Stimulated activated naive CD4-positive, alpha-beta T cell treated with Interleukin-2 at 50 U/mL for 16 hours (primary cell): ENCODE data around the gene DLG2.

Experiments used
- DNase-seq: peaks from one replicate; lab custom pipeline; 2025; lab: John Stamatoyannopoulos, UW

DLG2 gene

GRCh38 chr11:84012171-84012826, 1614.8 kb downstream of the DLG2 start:
- DNase-seq: no peak

GRCh38 chr11:84003181-84003580, 1624.0 kb downstream of the DLG2 start:
- no peak for DNase-seq

- no peak for DNase-seq
Measured at GRCh38 chr11:83998921-83999320, 1628.2 kb downstream of the DLG2 start.

GRCh38 chr11:83990160-83990733, 1636.9 kb downstream of the DLG2 start:
- no peak for DNase-seq

- no peak for DNase-seq
Measured at GRCh38 chr11:83982825-83983224, 1644.3 kb downstream of the DLG2 start.

- no peak for DNase-seq
Measured at GRCh38 chr11:83979593-83979992, 1647.6 kb downstream of the DLG2 start.

- no peak for DNase-seq
Measured at GRCh38 chr11:83978942-83979341, 1648.2 kb downstream of the DLG2 start.

GRCh38 chr11:83976086-83976485, 1651.1 kb downstream of the DLG2 start:
- no peak for DNase-seq

GRCh38 chr11:83972536-83972935, 1654.6 kb downstream of the DLG2 start:
- no peak for DNase-seq

GRCh38 chr11:83971063-83971462, 1656.1 kb downstream of the DLG2 start:
- DNase-seq: no peak

- no peak for DNase-seq
Measured at GRCh38 chr11:83970061-83970671, 1657.0 kb downstream of the DLG2 start.

GRCh38 chr11:83957038-83957900, 1669.9 kb downstream of the DLG2 start:
- DNase-seq: no peak

- no peak for DNase-seq
Measured at GRCh38 chr11:83956119-83956697, 1670.9 kb downstream of the DLG2 start.

GRCh38 chr11:83954780-83955179, 1672.4 kb downstream of the DLG2 start:
- no peak for DNase-seq

- DNase-seq: no peak
Measured at GRCh38 chr11:83951521-83951920, 1675.6 kb downstream of the DLG2 start.

GRCh38 chr11:83948200-83948599, 1678.9 kb downstream of the DLG2 start:
- DNase-seq: no peak

- no peak for DNase-seq
Measured at GRCh38 chr11:83945976-83946375, 1681.2 kb downstream of the DLG2 start.

GRCh38 chr11:83941050-83941449, 1686.1 kb downstream of the DLG2 start:
- DNase-seq: no peak

- no peak for DNase-seq
Measured at GRCh38 chr11:83938148-83938547, 1689.0 kb downstream of the DLG2 start.

GRCh38 chr11:83933008-83933407, 1694.1 kb downstream of the DLG2 start:
- no peak for DNase-seq

- no peak for DNase-seq
Measured at GRCh38 chr11:83927422-83927821, 1699.7 kb downstream of the DLG2 start.

GRCh38 chr11:83924795-83925542, 1702.2 kb downstream of the DLG2 start:
- DNase-seq: no peak
